HPDE6-E6E7 (cell line): ENCODE data around the gene HIRIP3.
A peak's percentile ranks its signal among the peaks of the same experiment; 100 is the strongest.
"Not testable (repeated sequence)": the region's sequence is repeated elsewhere in the genome, so short reads cannot be mapped to it uniquely, and the experiment has no call there.

Experiments
- DNase-seq: peaks from one replicate; pipeline ENCODE4 v3.0.0; 2011; ENCODE audit warnings: missing footprints; ENCODE audit errors: extremely low spot score

HIRIP3 gene

GRCh38 chr16:30016555-30017276 is 21.3 kb upstream of the HIRIP3 start:
- no peak for DNase-seq

- not testable (repeated sequence) for DNase-seq
Observed at GRCh38 chr16:30015450-30015849, 20.0 kb upstream of the HIRIP3 start.

- DNase-seq, result not testable (repeated sequence)
Observed at GRCh38 chr16:30012598-30012997, 17.2 kb upstream of the HIRIP3 start.

GRCh38 chr16:30011714-30012504 is 16.5 kb upstream of the HIRIP3 start:
- no peak for DNase-seq

GRCh38 chr16:30010844-30011713 is 15.7 kb upstream of the HIRIP3 start, which contains the start of gene DOC2A:
DOC2A (minus strand) TSS chr16:30011027; CDS start chr16:30010222, 805 bp downstream.
- no peak for DNase-seq

GRCh38 chr16:30009990-30010843 is 14.8 kb upstream of the HIRIP3 start:
- DNase-seq, result no peak

- DNase-seq, result no peak
Observed at GRCh38 chr16:30009085-30009862, 13.9 kb upstream of the HIRIP3 start.

GRCh38 chr16:30007378-30007895 is 12.0 kb upstream of the HIRIP3 start:
- DNase-seq, result no peak

- no peak for DNase-seq
Observed at GRCh38 chr16:30006659-30007377, 11.4 kb upstream of the HIRIP3 start.

- DNase-seq, result no peak
Observed at GRCh38 chr16:30006095-30006473, 10.7 kb upstream of the HIRIP3 start.

- peak; percentile 51 for DNase-seq
Observed at GRCh38 chr16:30005341-30006094, 10.1 kb upstream of the HIRIP3 start.

GRCh38 chr16:30004811-30005242 is 9.4 kb upstream of the HIRIP3 start:
- DNase-seq, result no peak

GRCh38 chr16:30004424-30004776 is 9.0 kb upstream of the HIRIP3 start:
- DNase-seq, result no peak

GRCh38 chr16:30003670-30004423 is 8.4 kb upstream of the HIRIP3 start:
- DNase-seq, result no peak

GRCh38 chr16:30002614-30003346 is 7.4 kb upstream of the HIRIP3 start:
- no peak for DNase-seq

- no peak for DNase-seq
Observed at GRCh38 chr16:30000735-30001631, 5.6 kb upstream of the HIRIP3 start.
